ENCODE measurements around the gene HNRNPUL1. TPM values are rescaled to one million over a fixed set of nuclear protein-coding genes. Genes with fewer than 3 reads are reported as not detected.

HNRNPUL1 gene
- total RNA-seq, 4 donors from 2014 or later = 129 to 180 (median 150) TPM

- TF ChIP-seq CTCF (IDR thresholded peaks at IDR 0.05) (no peak), POLR2A (IDR thresholded peaks at IDR 0.05) (no peak)
- WGBS, 2 donors = 64 to 67% methylated on average over 1 of the region's 1 CpG
- Histone ChIP-seq H3K9me3 (no peaks in the 10 kb centered on the region), H3K27me3 (no peaks in the 10 kb centered on the region), H3K4me1 (peaks cover 36 to 47% of the 10 kb centered on the region in 2 donors), H3K4me3 (replicated peaks in 1 of 3) (no peak overlapping the region), H3K27ac (peak overlapping the region in 1 of 3 donors; percentile 62), H3K36me3 (no peaks in the 10 kb centered on the region)
- no peak for DNase-seq
- intact Hi-C loops (cut with DNase I) = no loop called here
Observed at GRCh38 chr19:41328842-41329225, 64.7 kb downstream of the HNRNPUL1 start.

GRCh38 chr19:41330481-41330880, 66.3 kb downstream of the HNRNPUL1 start:
- no peaks in the 10 kb centered on the region for H3K27me3 ChIP-seq
- no peak overlapping the region for H3K4me3 ChIP-seq (replicated peaks in 1 of 3)
- intact Hi-C loops (cut with DNase I) = no loop called here
- no peak for DNase-seq
- no peaks in the 10 kb centered on the region for H3K36me3 ChIP-seq
- peaks cover 23 to 30% of the 10 kb centered on the region in 2 donors for H3K4me1 ChIP-seq
- TF ChIP-seq POLR2A (IDR thresholded peaks at IDR 0.05) (no peak), CTCF (IDR thresholded peaks at IDR 0.05) (no peak)
- no peaks in the 10 kb centered on the region for H3K9me3 ChIP-seq
- WGBS, 2 donors = 73 to 79% methylated on average over 4 of the region's 4 CpGs
- no peak overlapping the region for H3K27ac ChIP-seq

GRCh38 chr19:41330946-41331678, 66.9 kb downstream of the HNRNPUL1 start:
- intact Hi-C loops (cut with DNase I) = no loop called here
- 49 to 57% methylated on average over 32 to 34 of the region's 47 CpGs for WGBS, 2 donors
- no peak for TF ChIP-seq POLR2A (IDR thresholded peaks at IDR 0.05)
- no peak for TF ChIP-seq CTCF (IDR thresholded peaks at IDR 0.05)
- H3K27me3 ChIP-seq = no peaks in the 10 kb centered on the region
- H3K27ac ChIP-seq = no peak overlapping the region
- no peak overlapping the region for H3K4me3 ChIP-seq (replicated peaks in 1 of 3)
- no peaks in the 10 kb centered on the region for H3K9me3 ChIP-seq
- no peaks in the 10 kb centered on the region for H3K36me3 ChIP-seq
- peaks cover 16 to 24% of the 10 kb centered on the region in 2 donors for H3K4me1 ChIP-seq
- DNase-seq = no peak

GRCh38 chr19:41332000-41332399, 67.8 kb downstream of the HNRNPUL1 start:
- Histone ChIP-seq H3K4me1 (peaks cover 10 to 15% of the 10 kb centered on the region in 2 donors), H3K9me3 (no peaks in the 10 kb centered on the region), H3K4me3 (replicated peaks in 1 of 3) (no peak overlapping the region), H3K27me3 (no peaks in the 10 kb centered on the region), H3K27ac (no peak overlapping the region), H3K36me3 (no peaks in the 10 kb centered on the region)
- TF ChIP-seq CTCF (IDR thresholded peaks at IDR 0.05) = no peak
- TF ChIP-seq POLR2A (IDR thresholded peaks at IDR 0.05) = no peak
- DNase-seq = no peak
- WGBS, 2 donors = 89 to 93% methylated on average over 14 of the region's 16 CpGs
- intact Hi-C loops (cut with DNase I) = no loop called here

- peaks cover 5 to 10% of the 10 kb centered on the region in 2 donors for H3K4me1 ChIP-seq
- H3K27me3 ChIP-seq = no peaks in the 10 kb centered on the region
- no peak for DNase-seq
- TF ChIP-seq CTCF (IDR thresholded peaks at IDR 0.05) (no peak), POLR2A (IDR thresholded peaks at IDR 0.05) (no peak)
- no peaks in the 10 kb centered on the region for H3K36me3 ChIP-seq
- intact Hi-C loops (cut with DNase I) = no loop called here
- no peak overlapping the region for H3K4me3 ChIP-seq (replicated peaks in 1 of 3)
- WGBS, 2 donors = 87 to 91% methylated on average over 5 of the region's 5 CpGs
- no peak overlapping the region for H3K27ac ChIP-seq
- H3K9me3 ChIP-seq = no peaks in the 10 kb centered on the region
Observed at GRCh38 chr19:41332468-41332867, 68.3 kb downstream of the HNRNPUL1 start.

Measured in thyroid gland (tissue), 4 donors.